ENCODE results near the gene PTPRM. TPM values are rescaled to one million over a fixed set of nuclear protein-coding genes. Genes with fewer than 3 reads are reported as not detected.

The PTPRM gene
- 30.7 and 59.0 TPM in 2 replicates for total RNA-seq

GRCh38 chr18:7566567-7567473 is at the start of gene PTPRM:
PTPRM (plus strand) TSS chr18:7567316; CDS start chr18:7567819, 503 bp downstream.
- no peak for DNase-seq (ENCODE audit: low read depth, low spot score)

- DNase-seq (ENCODE audit: low read depth, low spot score), result no peak
These were observed 49.3 kb upstream of the PTPRM start for GRCh38 chr18:7517852-7518251.

- no peak for DNase-seq (ENCODE audit: low read depth, low spot score)
These were observed 46.8 kb upstream of the PTPRM start for GRCh38 chr18:7520200-7520785.

- no peak for DNase-seq (ENCODE audit: low read depth, low spot score)
These were observed 45.8 kb upstream of the PTPRM start for GRCh38 chr18:7521226-7521856.

- no peak for DNase-seq (ENCODE audit: low read depth, low spot score)
These were observed 43.3 kb upstream of the PTPRM start for GRCh38 chr18:7523772-7524171.

GRCh38 chr18:7524786-7525185 is 42.3 kb upstream of the PTPRM start:
- DNase-seq (ENCODE audit: low read depth, low spot score), result no peak

GRCh38 chr18:7532942-7533341 is 34.2 kb upstream of the PTPRM start:
- no peak for DNase-seq (ENCODE audit: low read depth, low spot score)

GRCh38 chr18:7535436-7536205 is 31.5 kb upstream of the PTPRM start:
- DNase-seq (ENCODE audit: low read depth, low spot score), result no peak

- no peak for DNase-seq (ENCODE audit: low read depth, low spot score)
These were observed 30.0 kb upstream of the PTPRM start for GRCh38 chr18:7537145-7537544.

GRCh38 chr18:7541835-7542234 is 25.3 kb upstream of the PTPRM start:
- no peak for DNase-seq (ENCODE audit: low read depth, low spot score)

GRCh38 chr18:7544686-7545085 is 22.4 kb upstream of the PTPRM start:
- DNase-seq (ENCODE audit: low read depth, low spot score), result no peak

GRCh38 chr18:7545734-7546133 is 21.4 kb upstream of the PTPRM start:
- no peak for DNase-seq (ENCODE audit: low read depth, low spot score)

GRCh38 chr18:7548221-7548620 is 18.9 kb upstream of the PTPRM start:
- DNase-seq (ENCODE audit: low read depth, low spot score), result no peak

GRCh38 chr18:7548721-7549120 is 18.4 kb upstream of the PTPRM start:
- no peak for DNase-seq (ENCODE audit: low read depth, low spot score)

GRCh38 chr18:7557973-7558372 is 9.1 kb upstream of the PTPRM start:
- DNase-seq (ENCODE audit: low read depth, low spot score), result no peak

GRCh38 chr18:7558769-7559168 is 8.3 kb upstream of the PTPRM start:
- DNase-seq (ENCODE audit: low read depth, low spot score), result no peak

GRCh38 chr18:7559709-7560319 is 7.3 kb upstream of the PTPRM start:
- DNase-seq (ENCODE audit: low read depth, low spot score), result no peak

GRCh38 chr18:7561909-7562460 is 5.1 kb upstream of the PTPRM start:
- no peak for DNase-seq (ENCODE audit: low read depth, low spot score)

- DNase-seq (ENCODE audit: low read depth, low spot score), result no peak
These were observed 4.6 kb upstream of the PTPRM start for GRCh38 chr18:7562491-7562890.

GRCh38 chr18:7565677-7566076 is 1.4 kb upstream of the PTPRM start:
- no peak for DNase-seq (ENCODE audit: low read depth, low spot score)

GRCh38 chr18:7566244-7566566 is 911 bp upstream of the PTPRM start:
- no peak for DNase-seq (ENCODE audit: low read depth, low spot score)
